Trophoblast cell (in vitro differentiated cells and primary cell): ENCODE measurements around the gene APMAP.

Source experiments
- DNase-seq, 2 donors: peaks; one replicate each; pipeline ENCODE4 v3.0.0-alpha.2; 2016
- H2AFZ ChIP-seq: 2 replicates; pipeline ENCODE4 v1.6.1; 2013; ENCODE audit warnings: low read length, moderate library complexity, mild to moderate bottlenecking; ENCODE audit not compliant: insufficient read depth, poor library complexity
- H2AK5ac ChIP-seq: 2 replicates; pipeline ENCODE4 v1.6.1; 2013; ENCODE audit warnings: mild to moderate bottlenecking, low read length
- H2BK120ac ChIP-seq: 2 replicates; pipeline ENCODE4 v1.6.1; 2013; ENCODE audit warnings: low read length, mild to moderate bottlenecking, moderate library complexity; ENCODE audit not compliant: insufficient read depth, poor library complexity
- H2BK12ac ChIP-seq: 2 replicates; pipeline ENCODE4 v1.6.1; 2013; ENCODE audit warnings: mild to moderate bottlenecking, low read length, moderate library complexity
- H2BK5ac ChIP-seq: 2 replicates; pipeline ENCODE4 v1.6.1; 2013; ENCODE audit warnings: low read length, low read depth, moderate library complexity, mild to moderate bottlenecking; ENCODE audit not compliant: poor library complexity
- H3K14ac ChIP-seq: 2 replicates; pipeline ENCODE4 v1.6.1; 2013; ENCODE audit warnings: mild to moderate bottlenecking, low read length
- H3K18ac ChIP-seq: 2 replicates; pipeline ENCODE4 v1.6.1; 2013; ENCODE audit warnings: mild to moderate bottlenecking, low read length
- H3K23ac ChIP-seq: 2 replicates; pipeline ENCODE4 v1.6.1; 2013; ENCODE audit warnings: low read length
- H3K27ac ChIP-seq: 2 replicates; pipeline ENCODE4 v1.5.1; 2013; ENCODE audit warnings: low read depth, mild to moderate bottlenecking, inconsistent platforms, low read length, moderate library complexity
- H3K27me3 ChIP-seq: 2 replicates; pipeline ENCODE4 v1.6.1; 2013; ENCODE audit warnings: inconsistent platforms, mild to moderate bottlenecking, low read length, moderate library complexity; ENCODE audit not compliant: insufficient read depth
- H3K36me3 ChIP-seq, 2 experiments: 1 replicate in 1 of 2; 2 replicates in 1 of 2; pipeline ENCODE4 v1.6.1; 2013; ENCODE audit warnings: low read length in 2 of 2, mild to moderate bottlenecking in 2 of 2, moderate library complexity in 1 of 2; ENCODE audit not compliant: insufficient read depth in 2 of 2, control insufficient read depth in 1 of 2
- H3K4ac ChIP-seq: 2 replicates; pipeline ENCODE4 v1.6.1; 2013; ENCODE audit warnings: low read depth, mild to moderate bottlenecking, low read length, moderate library complexity
- H3K4me1 ChIP-seq, 2 experiments: 1 replicate in 1 of 2; 2 replicates in 1 of 2; pipeline ENCODE4 v1.6.1; 2013; ENCODE audit warnings: low read length in 2 of 2, mild to moderate bottlenecking in 2 of 2, moderate library complexity in 1 of 2; ENCODE audit not compliant: insufficient read depth in 2 of 2, control insufficient read depth in 1 of 2
- H3K4me2 ChIP-seq: 2 replicates; pipeline ENCODE4 v1.6.1; 2013; ENCODE audit warnings: inconsistent platforms, mild to moderate bottlenecking, low read length, moderate library complexity
- H3K4me3 ChIP-seq: 2 replicates; pipeline ENCODE4 v1.5.1; 2013; ENCODE audit warnings: mild to moderate bottlenecking, low read depth, low read length, inconsistent platforms
- H3K79me1 ChIP-seq: one replicate; pipeline ENCODE4 v1.6.1; 2013; ENCODE audit warnings: low read length
- H3K79me2 ChIP-seq: 2 replicates; pipeline ENCODE4 v1.6.1; 2013; ENCODE audit warnings: low read length, mild to moderate bottlenecking; ENCODE audit not compliant: control insufficient read depth, insufficient read depth, poor library complexity
- H3K9ac ChIP-seq: 2 replicates; pipeline ENCODE4 v1.6.1; 2013; ENCODE audit warnings: mild to moderate bottlenecking, low read length
- H3K9me3 ChIP-seq: 2 replicates; pipeline ENCODE4 v1.6.1; 2013; ENCODE audit warnings: low read depth, mild to moderate bottlenecking, control low read depth, inconsistent platforms, low read length; ENCODE audit not compliant: insufficient read depth
- H4K12ac ChIP-seq: 2 replicates; pipeline ENCODE4 v1.6.1; 2013; ENCODE audit warnings: low read depth, mild to moderate bottlenecking, low read length, moderate library complexity
- H4K8ac ChIP-seq: 2 replicates; pipeline ENCODE4 v1.6.1; 2013; ENCODE audit warnings: low read depth, mild to moderate bottlenecking, low read length, moderate library complexity
- H4K91ac ChIP-seq: one replicate; pipeline ENCODE4 v1.6.1; 2013; ENCODE audit warnings: low read depth, mild to moderate bottlenecking, low read length, moderate library complexity
- WGBS: extraction: QIAGEN DNeasy Blood & Tissue Kit; methylation state at CpG from one replicate; pipeline ENCODE4 v1.1.7; 2013; ENCODE audit warnings: missing lambda C conversion rate; ENCODE audit not compliant: insufficient read length, insufficient coverage; ENCODE audit errors: extremely low coverage; 5-methylcytosine and 5-hydroxymethylcytosine counted together

The APMAP gene

DNA sequence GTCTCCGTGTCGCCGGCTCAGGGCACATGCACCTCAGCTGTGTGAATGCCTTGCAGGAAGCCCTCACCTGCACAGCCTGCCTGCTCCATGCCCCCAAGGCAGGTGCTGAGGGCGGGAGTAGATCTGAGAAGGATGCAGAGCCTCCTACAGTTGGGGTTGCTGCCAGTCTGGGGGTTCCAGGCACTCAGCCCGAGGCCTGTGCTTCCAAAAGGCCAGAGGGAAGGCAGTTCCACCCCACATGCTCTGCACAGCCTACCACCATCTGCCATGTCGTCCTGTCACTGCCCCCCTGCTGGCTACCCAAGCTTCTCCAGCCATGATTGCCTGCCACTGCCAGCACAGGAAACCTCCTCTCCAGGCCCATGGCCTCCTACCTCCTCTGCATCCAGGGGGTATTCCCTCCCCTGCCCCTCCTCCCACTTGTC lies 46.1 kb upstream of the APMAP start:
- no CpG with 5 or more reads among the region's 6 CpGs for WGBS
- H2AK5ac ChIP-seq = no peak overlapping the region
- H3K4me1 ChIP-seq = no peaks in the 10 kb centered on the region

GRCh38 chr20:25038103-25038410 lies 45.5 kb upstream of the APMAP start:
- H3K79me1 ChIP-seq = no peaks in the 10 kb centered on the region
- no peak overlapping the region for H2AFZ ChIP-seq
- DNase-seq = no peak
- H3K9me3 ChIP-seq = no peaks in the 10 kb centered on the region
- no peak overlapping the region for H2BK5ac ChIP-seq
- H2BK120ac ChIP-seq = no peak overlapping the region
- H3K14ac ChIP-seq = no peak overlapping the region
- no peak overlapping the region for H3K18ac ChIP-seq
- H3K4me1 ChIP-seq = no peaks in the 10 kb centered on the region
- H3K4ac ChIP-seq = no peak overlapping the region
- no peaks in the 10 kb centered on the region for H3K27me3 ChIP-seq
- H3K36me3 ChIP-seq = no peaks in the 10 kb centered on the region
- H2BK12ac ChIP-seq = no peak overlapping the region
- H3K27ac ChIP-seq = no peak overlapping the region
- WGBS = no CpG with 5 or more reads among the region's 3 CpGs
- H3K4me3 ChIP-seq = no peak overlapping the region
- no peaks in the 10 kb centered on the region for H3K79me2 ChIP-seq
- no peak overlapping the region for H4K91ac ChIP-seq
- H3K23ac ChIP-seq = no peak overlapping the region
- H4K12ac ChIP-seq = no peak overlapping the region
- no peak overlapping the region for H3K4me2 ChIP-seq
- no peak overlapping the region for H4K8ac ChIP-seq
- no peak overlapping the region for H3K9ac ChIP-seq
- no peak overlapping the region for H2AK5ac ChIP-seq

More for the DNA sequence above, 46.1 kb upstream of the APMAP start:
- H4K12ac ChIP-seq = no peak overlapping the region
- H2BK120ac ChIP-seq = no peak overlapping the region
- no peak overlapping the region for H3K23ac ChIP-seq
- H3K4ac ChIP-seq = no peak overlapping the region
- H3K79me1 ChIP-seq = no peaks in the 10 kb centered on the region
- H3K27ac ChIP-seq = no peak overlapping the region
- H3K14ac ChIP-seq = no peak overlapping the region
- no peak overlapping the region for H3K4me3 ChIP-seq
- H2AFZ ChIP-seq = no peak overlapping the region
- H4K91ac ChIP-seq = no peak overlapping the region
- H3K36me3 ChIP-seq = no peaks in the 10 kb centered on the region
- H2BK12ac ChIP-seq = no peak overlapping the region
- no peak overlapping the region for H3K4me2 ChIP-seq
- H2BK5ac ChIP-seq = no peak overlapping the region
- no peak overlapping the region for H4K8ac ChIP-seq
- no peaks in the 10 kb centered on the region for H3K9me3 ChIP-seq
- H3K27me3 ChIP-seq = no peaks in the 10 kb centered on the region
- H3K18ac ChIP-seq = no peak overlapping the region
- no peak for DNase-seq
- H3K9ac ChIP-seq = no peak overlapping the region
- H3K79me2 ChIP-seq = no peaks in the 10 kb centered on the region

- Histone ChIP-seq H3K79me2 (no peaks in the 10 kb centered on the region), H2BK120ac (no peak overlapping the region), H3K27ac (no peak overlapping the region), H4K12ac (no peak overlapping the region), H3K18ac (no peak overlapping the region), H3K4ac (no peak overlapping the region), H3K9me3 (no peaks in the 10 kb centered on the region), H2AK5ac (no peak overlapping the region), H3K4me2 (no peak overlapping the region), H3K14ac (no peak overlapping the region), H2BK5ac (no peak overlapping the region), H2BK12ac (no peak overlapping the region), H3K4me1 (no peaks in the 10 kb centered on the region), H3K9ac (no peak overlapping the region), H3K23ac (no peak overlapping the region), H2AFZ (no peak overlapping the region), H3K4me3 (no peak overlapping the region), H4K8ac (no peak overlapping the region), H3K36me3 (no peaks in the 10 kb centered on the region), H4K91ac (no peak overlapping the region), H3K27me3 (no peaks in the 10 kb centered on the region), H3K79me1 (no peaks in the 10 kb centered on the region)
- no peak for DNase-seq
- WGBS = no CpG with 5 or more reads among the region's 15 CpGs
Observed at GRCh38 chr20:25037288-25038102, 44.9 kb upstream of the APMAP start.

GRCh38 chr20:25036331-25036936 lies 43.9 kb upstream of the APMAP start:
- no peak overlapping the region for H2AK5ac ChIP-seq
- H3K14ac ChIP-seq = no peak overlapping the region
- no peak overlapping the region for H2BK5ac ChIP-seq
- H3K27me3 ChIP-seq = no peaks in the 10 kb centered on the region
- H3K36me3 ChIP-seq = no peaks in the 10 kb centered on the region
- H4K8ac ChIP-seq = no peak overlapping the region
- H4K12ac ChIP-seq = no peak overlapping the region
- H3K79me1 ChIP-seq = no peaks in the 10 kb centered on the region
- H2BK120ac ChIP-seq = no peak overlapping the region
- no peak overlapping the region for H3K9ac ChIP-seq
- H3K4me2 ChIP-seq = no peak overlapping the region
- no peaks in the 10 kb centered on the region for H3K79me2 ChIP-seq
- H3K4ac ChIP-seq = no peak overlapping the region
- no peak overlapping the region for H3K4me3 ChIP-seq
- no CpG with 5 or more reads among the region's 7 CpGs for WGBS
- no peak overlapping the region for H2AFZ ChIP-seq
- no peak overlapping the region for H3K23ac ChIP-seq
- H3K9me3 ChIP-seq = peaks cover 3% of the 10 kb centered on the region
- H2BK12ac ChIP-seq = no peak overlapping the region
- H3K18ac ChIP-seq = no peak overlapping the region
- DNase-seq = no peak
- no peak overlapping the region for H3K27ac ChIP-seq
- H3K4me1 ChIP-seq = no peaks in the 10 kb centered on the region
- H4K91ac ChIP-seq = no peak overlapping the region
